Stimulated activated CD4-positive, alpha-beta T cell treated with anti-CD3 and anti-CD28 coated beads, Interleukin-1b, Interleukin-23, amount 100 ng/mL, for 48 hours (primary cell): ENCODE measurements around the gene SYCE3.
A peak's percentile ranks its signal among the peaks of the same experiment; 100 is the strongest.
"Not testable (repeated sequence)": the region's sequence is repeated elsewhere in the genome, so short reads cannot be mapped to it uniquely, and the experiment has no call there.

Experiments used
- DNase-seq: peaks from one replicate; pipeline ENCODE4 v3.0.0-alpha.2; 2020

The SYCE3 gene

GRCh38 chr22:50562523-50563412, at the start of gene SYCE3:
SYCE3 (minus strand) TSS chr22:50562919; CDS start chr22:50556405, 6,514 bp downstream.
- DNase-seq = peak; percentile 97

DNA sequence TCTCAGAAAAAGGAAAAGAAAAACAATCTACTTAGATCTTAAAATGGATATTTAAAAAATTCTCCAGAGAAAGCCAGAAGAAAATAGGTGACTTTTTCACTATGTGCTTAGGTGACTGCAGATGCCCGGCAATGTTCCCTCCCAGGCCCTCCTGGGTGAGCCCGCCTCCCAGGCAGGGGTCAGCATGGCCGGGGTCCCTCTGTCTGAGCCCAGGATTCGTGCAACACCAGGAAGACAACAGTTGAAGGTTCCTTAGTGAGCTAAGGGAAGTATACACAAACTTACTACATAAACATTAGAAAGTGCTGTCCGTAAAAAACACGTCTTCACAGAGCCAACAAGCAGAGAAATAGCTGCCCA, 49.4 kb upstream of the SYCE3 start:
- no peak for DNase-seq

GRCh38 chr22:50611341-50612060, 48.8 kb upstream of the SYCE3 start:
- DNase-seq = no peak

GRCh38 chr22:50610581-50610980, 47.9 kb upstream of the SYCE3 start:
- no peak for DNase-seq

DNA sequence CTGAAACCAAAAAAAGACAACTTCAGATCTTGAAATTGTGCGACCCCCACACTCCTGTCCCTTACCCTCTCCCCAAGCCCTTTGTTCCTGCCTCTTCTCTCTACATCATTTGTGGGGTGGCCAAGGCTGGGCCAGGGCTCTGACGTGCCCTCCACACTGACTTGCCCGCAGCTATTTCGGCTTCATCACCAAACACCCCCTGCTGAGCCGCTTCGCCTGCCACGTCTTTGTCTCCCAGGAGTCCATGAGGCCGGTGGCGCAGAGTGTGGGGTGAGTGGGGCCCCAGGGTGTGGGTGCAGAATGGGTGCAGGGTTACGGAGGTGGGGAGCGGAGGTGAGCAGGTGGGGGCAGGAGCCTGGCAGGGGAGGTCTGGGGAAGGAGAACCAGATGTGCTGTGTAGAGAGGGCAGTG, 47.3 kb upstream of the SYCE3 start:
- DNase-seq = no peak

GRCh38 chr22:50609599-50609998, 46.9 kb upstream of the SYCE3 start:
- DNase-seq = no peak

GRCh38 chr22:50608996-50609395, 46.3 kb upstream of the SYCE3 start:
- DNase-seq = no peak

GRCh38 chr22:50608058-50608840, 45.5 kb upstream of the SYCE3 start:
- DNase-seq = not testable (repeated sequence)

- DNase-seq = no peak
Observed at GRCh38 chr22:50607659-50608020, 44.9 kb upstream of the SYCE3 start.

GRCh38 chr22:50606946-50607658, 44.4 kb upstream of the SYCE3 start:
- no peak for DNase-seq

- no peak for DNase-seq
Observed at GRCh38 chr22:50606165-50606945, 43.6 kb upstream of the SYCE3 start.

DNA sequence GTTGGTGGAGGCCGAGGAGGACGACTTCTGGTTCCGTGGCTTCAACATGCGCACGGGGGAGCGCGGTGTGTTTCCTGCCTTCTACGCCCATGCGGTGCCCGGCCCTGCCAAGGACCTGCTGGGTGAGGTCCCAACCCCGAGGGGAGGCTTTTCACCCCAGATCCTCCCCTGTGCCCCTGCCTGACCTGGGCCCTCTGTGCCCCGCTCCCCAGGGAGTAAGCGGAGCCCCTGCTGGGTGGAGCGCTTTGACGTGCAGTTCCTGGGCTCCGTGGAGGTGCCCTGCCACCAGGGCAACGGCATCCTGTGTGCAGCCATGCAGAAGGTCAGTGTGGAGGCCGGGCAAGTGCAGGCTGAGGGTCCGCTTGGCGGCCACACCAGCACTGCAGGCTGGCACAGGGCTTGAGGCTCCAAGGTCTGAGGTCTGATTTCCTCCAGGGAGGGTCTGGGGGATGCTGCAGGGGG, 42.9 kb upstream of the SYCE3 start:
- no peak for DNase-seq

- DNase-seq = no peak
Observed at GRCh38 chr22:50605002-50605612, 42.4 kb upstream of the SYCE3 start.

GRCh38 chr22:50604256-50605001, 41.7 kb upstream of the SYCE3 start:
- no peak for DNase-seq

DNA sequence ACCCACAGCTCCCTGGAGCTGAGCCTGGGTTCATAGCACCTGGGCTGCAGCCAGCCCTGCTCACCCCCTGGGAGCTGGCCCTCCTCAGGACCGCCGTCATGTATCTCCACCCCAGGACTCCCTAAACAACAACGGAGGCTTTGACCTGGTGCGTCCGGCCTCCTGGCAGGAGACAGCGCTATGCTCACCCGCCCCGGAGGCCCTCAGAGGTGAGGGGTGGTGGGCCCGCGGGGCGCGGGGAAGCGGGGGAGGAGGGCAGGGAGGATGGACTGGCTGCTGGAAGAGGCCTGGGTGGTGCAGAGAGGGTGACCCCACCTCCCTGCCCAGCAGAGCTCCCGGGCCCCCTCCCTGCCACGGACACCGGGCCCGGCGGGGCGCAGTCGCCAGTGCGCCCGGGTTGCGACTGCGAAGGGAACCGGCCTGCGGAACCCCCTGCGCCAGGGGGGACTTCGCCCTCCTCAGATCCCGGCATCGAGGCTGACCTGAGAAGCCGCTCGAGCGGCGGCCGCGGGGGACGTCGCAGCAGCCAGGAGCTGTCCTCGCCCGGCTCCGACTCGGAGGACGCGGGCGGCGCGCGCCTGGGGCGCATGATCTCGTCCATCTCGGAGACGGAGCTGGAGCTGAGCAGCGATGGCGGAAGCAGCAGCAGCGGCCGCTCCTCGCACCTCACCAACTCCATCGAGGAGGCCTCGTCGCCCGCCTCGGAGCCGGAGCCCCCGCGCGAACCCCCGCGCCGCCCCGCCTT, 41.0 kb upstream of the SYCE3 start:
- no peak for DNase-seq

DNA sequence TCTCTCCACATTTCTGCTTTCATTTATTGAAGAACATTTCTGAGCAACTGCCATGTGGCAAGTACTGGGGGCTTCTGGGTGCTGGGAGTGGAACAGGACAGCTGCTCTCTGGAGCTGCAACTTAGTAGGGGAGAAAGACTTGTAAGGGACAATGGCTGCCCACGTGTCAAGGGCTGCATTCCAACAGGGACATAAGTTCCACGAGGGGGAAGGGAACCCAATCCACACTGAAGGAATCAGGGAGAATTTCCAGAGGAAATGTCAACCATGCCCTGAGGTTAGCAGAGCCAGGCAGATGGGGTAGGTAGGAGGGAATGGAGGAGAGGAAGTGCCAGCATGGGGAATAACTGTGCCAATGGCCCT, 39.6 kb upstream of the SYCE3 start:
- no peak for DNase-seq

DNA sequence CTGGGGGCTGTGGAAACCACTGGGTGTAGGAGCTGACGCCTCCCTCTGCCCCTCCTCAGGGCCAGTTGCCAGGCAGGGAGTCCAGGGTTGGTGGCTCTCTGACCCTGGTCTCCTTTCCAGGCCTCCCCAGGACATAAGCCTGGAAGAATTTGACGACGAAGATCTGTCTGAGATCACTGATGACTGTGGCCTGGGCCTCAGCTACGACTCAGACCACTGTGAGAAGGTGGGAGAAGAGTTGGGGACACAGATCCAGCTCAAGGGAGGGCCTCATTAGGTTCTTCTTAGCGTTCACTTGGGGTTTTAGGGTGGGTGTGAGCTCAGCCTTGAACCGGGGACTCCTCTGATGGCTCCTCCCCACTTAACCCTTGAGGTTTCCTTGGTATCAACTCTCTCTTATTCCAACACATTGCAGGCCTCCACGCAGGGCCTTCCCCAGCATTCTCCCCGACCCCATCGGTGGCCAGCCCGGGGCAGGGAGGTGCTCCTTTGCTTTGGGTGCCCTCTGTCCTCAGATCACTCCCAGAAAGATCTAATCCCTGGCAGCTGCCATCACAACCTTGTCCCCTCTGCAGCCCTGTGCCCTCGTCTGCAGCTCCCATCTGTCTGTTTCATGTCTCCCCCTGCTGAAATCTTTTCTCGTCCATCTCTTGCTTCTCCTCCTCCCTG, 39.1 kb upstream of the SYCE3 start:
- no peak for DNase-seq

- DNase-seq = no peak
Observed at GRCh38 chr22:50600967-50601668, 38.4 kb upstream of the SYCE3 start.

DNA sequence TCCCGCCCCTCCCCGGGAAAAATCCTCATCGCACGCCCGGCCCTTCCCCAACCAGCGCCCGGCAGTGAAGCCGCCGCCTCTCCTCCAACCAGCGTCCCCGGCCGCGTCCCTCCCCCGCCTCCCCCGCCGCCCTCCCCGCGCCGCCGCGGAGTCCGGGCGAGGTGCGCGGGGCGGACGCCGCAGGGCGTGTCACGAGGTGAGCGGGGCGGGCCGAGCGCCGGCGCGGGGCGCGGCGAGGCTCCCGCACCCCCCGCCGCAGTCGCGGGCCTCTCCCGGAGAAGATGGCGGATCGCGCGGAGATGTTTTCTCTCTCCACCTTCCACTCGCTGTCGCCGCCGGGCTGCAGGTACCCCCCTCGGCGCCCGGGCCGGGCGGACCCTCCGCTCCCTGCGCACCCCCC, 37.8 kb upstream of the SYCE3 start, which contains the start of gene MAPK8IP2:
Gene MAPK8IP2, plus strand, starts transcription at position 256 of the 400 bp plus-strand sequence. Its CDS starts 26 bp downstream, at position 282.
- no peak for DNase-seq
